ENCODE data around the gene CCL22. TPM values are rescaled to one million over a fixed set of nuclear protein-coding genes. Genes with fewer than 3 reads are reported as not detected.
"Not testable (repeated sequence)": the region's sequence is repeated elsewhere in the genome, so short reads cannot be mapped to it uniquely, and the experiment has no call there.

Gene CCL22
- total RNA-seq, 2 experiments from 2014 or later: 0.72 to 0.91 TPM

DNA sequence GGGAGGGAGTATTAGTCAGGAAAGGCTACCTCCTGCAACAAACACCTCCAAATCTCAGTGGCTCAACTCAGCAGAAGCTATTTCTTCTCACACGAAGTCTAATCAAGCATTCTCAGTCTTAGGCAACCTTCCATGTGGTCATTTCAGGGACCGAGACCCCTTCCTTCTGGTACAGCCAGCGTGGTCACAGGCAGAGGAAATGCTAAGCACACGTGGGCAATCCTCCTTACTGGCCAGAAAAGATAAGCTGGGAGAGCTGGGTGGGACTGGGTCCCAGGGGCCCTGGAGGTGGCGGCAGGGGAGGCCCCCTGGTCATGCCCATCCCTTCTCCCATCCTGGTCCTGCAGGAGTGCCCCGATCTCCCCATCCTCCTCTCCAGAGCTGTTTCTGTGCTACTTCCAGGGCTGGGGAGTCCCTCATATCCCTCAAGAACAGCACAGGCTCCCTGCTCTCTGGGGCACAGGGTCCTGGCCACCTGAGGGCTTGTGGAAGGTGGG is 8.0 kb downstream of the CCL22 start:
- Mint-ChIP-seq H3K36me3 (ENCODE audit: low read depth) (no peaks in the 10 kb centered on the region), H3K27me3 (peaks cover 6% of the 10 kb centered on the region), H3K4me1 (no peaks in the 10 kb centered on the region), H3K4me3 (no peak overlapping the region), H3K27ac (no peak overlapping the region), H3K9me3 (ENCODE audit: low read depth) (no peaks in the 10 kb centered on the region)
- intact Hi-C loops (cut with DNase I, micrococcal nuclease): no loop called here
- DNase-seq (no peak), ATAC-seq (no peak)
- ChIA-PET POLR2A (no interaction called here), CTCF (no interaction called here)

DNA sequence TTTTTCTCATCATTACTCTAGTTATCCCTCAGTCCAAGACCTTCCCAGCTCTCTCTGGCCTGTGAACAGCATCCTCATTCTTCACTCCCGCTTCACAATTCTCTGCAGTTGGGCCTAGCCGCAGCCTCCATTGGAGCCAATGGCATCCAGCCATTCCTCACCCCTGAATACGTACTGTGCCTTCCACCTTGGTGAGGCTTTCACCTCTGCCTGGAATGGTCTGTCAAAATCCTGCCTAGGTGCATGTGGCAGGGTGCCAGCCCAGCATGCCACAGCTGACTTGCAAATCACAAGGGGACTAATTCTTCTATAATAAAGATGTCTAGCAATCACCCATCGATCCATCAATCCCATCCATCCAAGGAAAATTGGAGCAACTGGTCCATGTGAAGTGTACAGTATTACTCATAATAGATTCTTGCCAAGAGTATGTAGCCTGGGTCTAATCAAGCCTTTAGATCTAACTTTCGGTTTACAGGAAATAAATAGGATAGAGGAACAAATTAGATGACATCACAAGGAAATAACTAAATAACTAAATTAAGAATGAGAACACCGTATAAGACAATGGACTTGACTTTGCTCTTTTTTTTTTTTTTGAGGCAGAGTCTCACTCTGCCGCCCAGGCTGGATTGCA is 8.7 kb downstream of the CCL22 start:
- Mint-ChIP-seq H3K36me3 (ENCODE audit: low read depth) (no peaks in the 10 kb centered on the region), H3K9me3 (ENCODE audit: low read depth) (no peaks in the 10 kb centered on the region), H3K4me1 (no peaks in the 10 kb centered on the region), H3K27ac (no peak overlapping the region), H3K4me3 (no peak overlapping the region), H3K27me3 (peaks cover 6% of the 10 kb centered on the region)
- no peak for ATAC-seq
- ChIA-PET CTCF (no interaction called here), POLR2A (no interaction called here)
- intact Hi-C loops (cut with DNase I, micrococcal nuclease): no loop called here
- no peak for DNase-seq

GRCh38 chr16:57371494-57372371 is 13.2 kb downstream of the CCL22 start:
- Mint-ChIP-seq H3K9me3 (ENCODE audit: low read depth) (no peaks in the 10 kb centered on the region), H3K4me1 (peaks cover 3% of the 10 kb centered on the region)
- no peak for ATAC-seq

DNA sequence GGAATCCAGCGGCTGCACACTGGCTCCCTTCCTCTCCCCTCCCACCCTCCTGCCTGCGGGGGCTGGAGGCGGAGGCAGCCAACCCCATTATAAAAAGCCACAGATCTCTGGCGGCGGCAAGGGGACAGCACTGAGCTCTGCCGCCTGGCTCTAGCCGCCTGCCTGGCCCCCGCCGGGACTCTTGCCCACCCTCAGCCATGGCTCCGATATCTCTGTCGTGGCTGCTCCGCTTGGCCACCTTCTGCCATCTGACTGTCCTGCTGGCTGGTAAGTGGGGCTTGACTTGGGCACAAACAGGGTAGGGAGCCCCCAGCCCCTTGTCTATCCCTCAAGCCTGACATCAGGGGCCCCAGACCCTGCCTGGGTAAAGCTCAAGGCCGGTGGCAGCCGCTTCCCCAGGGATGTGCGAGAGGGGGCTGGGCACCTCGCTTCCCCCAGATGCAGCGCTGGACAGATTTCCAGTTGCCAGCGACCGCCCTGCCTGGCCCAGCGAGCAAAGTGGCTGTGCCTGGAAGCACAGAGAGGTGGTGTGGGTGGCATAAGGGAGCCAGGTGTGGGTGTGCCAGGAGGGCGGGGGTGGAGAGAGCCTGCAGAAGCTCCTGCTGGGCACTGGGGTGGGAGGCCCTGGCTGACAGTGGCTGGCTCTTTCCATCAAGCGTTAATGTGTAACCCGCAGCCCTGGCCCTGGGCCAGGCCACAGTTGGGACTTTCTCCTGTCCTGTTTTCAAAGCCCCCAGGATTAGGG is 14.0 kb downstream of the CCL22 start, which contains the start of gene CX3CL1:
Gene CX3CL1, plus strand, starts transcription at position 119 of the 745 bp plus-strand sequence. Its CDS starts 79 bp downstream, at position 198.
- ATAC-seq (no peak), DNase-seq (no peak)
- intact Hi-C loops (cut with DNase I, micrococcal nuclease): no loop called here
- Mint-ChIP-seq H3K36me3 (ENCODE audit: low read depth) (no peaks in the 10 kb centered on the region), H3K27ac (no peak within 1 kb of the TSS), H3K27me3 (peaks cover 4% of the 10 kb centered on the region), H3K9me3 (ENCODE audit: low read depth) (no peaks in the 10 kb centered on the region), H3K4me1 (peaks cover 11% of the 10 kb centered on the region), H3K4me3 (no peak within 1 kb of the TSS)
- CTCF ChIA-PET: no interaction called here
- POLR2A ChIA-PET: no interaction called here

More at GRCh38 chr16:57371494-57372371, 13.2 kb downstream of the CCL22 start:
- Mint-ChIP-seq H3K27ac (no peak overlapping the region), H3K36me3 (ENCODE audit: low read depth) (no peaks in the 10 kb centered on the region), H3K27me3 (peaks cover 8% of the 10 kb centered on the region), H3K4me3 (no peak overlapping the region)
- intact Hi-C loops (cut with DNase I, micrococcal nuclease): no loop called here
- POLR2A ChIA-PET: no interaction called here
- no peak for DNase-seq
- CTCF ChIA-PET: no interaction called here

GRCh38 chr16:57373117-57373947 is 14.7 kb downstream of the CCL22 start:
- DNase-seq (no peak), ATAC-seq (no peak)
- Mint-ChIP-seq H3K9me3 (ENCODE audit: low read depth) (no peaks in the 10 kb centered on the region), H3K27ac (no peak overlapping the region), H3K4me3 (no peak overlapping the region), H3K4me1 (peaks cover 16% of the 10 kb centered on the region), H3K36me3 (ENCODE audit: low read depth) (no peaks in the 10 kb centered on the region), H3K27me3 (peaks cover 2% of the 10 kb centered on the region)
- ChIA-PET POLR2A (no interaction called here), CTCF (no interaction called here)
- intact Hi-C loops (cut with DNase I, micrococcal nuclease): no loop called here

DNA sequence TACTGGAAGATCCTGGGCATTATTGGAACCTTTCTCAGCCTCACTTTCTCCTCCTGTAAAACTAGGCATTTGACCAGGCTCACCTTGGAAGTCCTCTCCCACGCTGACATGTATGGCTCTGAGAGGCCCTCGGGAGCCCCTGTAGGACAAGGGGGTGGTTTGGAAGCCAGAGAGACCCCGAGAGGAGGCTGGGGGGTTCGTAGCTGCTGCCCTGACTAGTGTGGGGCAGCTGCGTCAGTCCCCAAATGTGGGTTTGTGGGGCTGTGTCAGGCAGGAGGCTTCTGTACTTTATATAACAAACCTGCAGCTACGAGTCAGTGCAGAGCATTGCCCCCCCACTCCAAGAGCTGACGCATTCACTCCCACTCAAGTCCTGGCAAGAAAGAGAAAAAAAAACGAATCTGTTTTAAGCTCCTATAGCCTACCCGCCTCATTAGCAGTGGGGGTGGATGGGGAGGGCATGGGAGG is 15.5 kb downstream of the CCL22 start:
- no peak overlapping the region for H3K4me3 Mint-ChIP-seq
- DNase-seq (peak; percentile 35), ATAC-seq (no peak)
- no peaks in the 10 kb centered on the region for H3K9me3 Mint-ChIP-seq (ENCODE audit: low read depth)
- H3K27ac Mint-ChIP-seq: no peak overlapping the region
- ChIA-PET POLR2A (no interaction called here), CTCF (no interaction called here)
- no peaks in the 10 kb centered on the region for H3K36me3 Mint-ChIP-seq (ENCODE audit: low read depth)
- peaks cover 2% of the 10 kb centered on the region for H3K27me3 Mint-ChIP-seq
- H3K4me1 Mint-ChIP-seq: peaks cover 16% of the 10 kb centered on the region
- intact Hi-C loops (cut with DNase I, micrococcal nuclease): no loop called here

- H3K9me3 Mint-ChIP-seq (ENCODE audit: low read depth); ATAC-seq; H3K27ac Mint-ChIP-seq; CTCF ChIA-PET; intact Hi-C loops (cut with DNase I, micrococcal nuclease); H3K36me3 Mint-ChIP-seq (ENCODE audit: low read depth); H3K4me3 Mint-ChIP-seq; H3K27me3 Mint-ChIP-seq; DNase-seq: not testable (repeated sequence)
- POLR2A ChIA-PET: interaction anchor here (0.6 kb wide), 1 partner anchor 55 kb away, joined by 4 read pairs; no protein-coding TSS in a partner anchor
- H3K4me1 Mint-ChIP-seq: peaks cover 16% of the 10 kb centered on the region
Measured at GRCh38 chr16:57374925-57375465, 16.4 kb downstream of the CCL22 start.

GRCh38 chr16:57376313-57376818 is 17.8 kb downstream of the CCL22 start:
- CTCF ChIA-PET: no interaction called here
- Mint-ChIP-seq H3K9me3 (ENCODE audit: low read depth) (no peaks in the 10 kb centered on the region), H3K4me1 (peaks cover 16% of the 10 kb centered on the region), H3K4me3 (no peak overlapping the region), H3K27ac (no peak overlapping the region), H3K36me3 (ENCODE audit: low read depth) (no peaks in the 10 kb centered on the region), H3K27me3 (peaks cover 2% of the 10 kb centered on the region)
- intact Hi-C loops (cut with DNase I, micrococcal nuclease): loop anchor here in 1 of 2 experiments (2.0 kb wide), 1 partner anchor 40 kb away; no protein-coding TSS in a partner anchor
- ATAC-seq (no peak), DNase-seq (no peak)
- POLR2A ChIA-PET: no interaction called here

DNA sequence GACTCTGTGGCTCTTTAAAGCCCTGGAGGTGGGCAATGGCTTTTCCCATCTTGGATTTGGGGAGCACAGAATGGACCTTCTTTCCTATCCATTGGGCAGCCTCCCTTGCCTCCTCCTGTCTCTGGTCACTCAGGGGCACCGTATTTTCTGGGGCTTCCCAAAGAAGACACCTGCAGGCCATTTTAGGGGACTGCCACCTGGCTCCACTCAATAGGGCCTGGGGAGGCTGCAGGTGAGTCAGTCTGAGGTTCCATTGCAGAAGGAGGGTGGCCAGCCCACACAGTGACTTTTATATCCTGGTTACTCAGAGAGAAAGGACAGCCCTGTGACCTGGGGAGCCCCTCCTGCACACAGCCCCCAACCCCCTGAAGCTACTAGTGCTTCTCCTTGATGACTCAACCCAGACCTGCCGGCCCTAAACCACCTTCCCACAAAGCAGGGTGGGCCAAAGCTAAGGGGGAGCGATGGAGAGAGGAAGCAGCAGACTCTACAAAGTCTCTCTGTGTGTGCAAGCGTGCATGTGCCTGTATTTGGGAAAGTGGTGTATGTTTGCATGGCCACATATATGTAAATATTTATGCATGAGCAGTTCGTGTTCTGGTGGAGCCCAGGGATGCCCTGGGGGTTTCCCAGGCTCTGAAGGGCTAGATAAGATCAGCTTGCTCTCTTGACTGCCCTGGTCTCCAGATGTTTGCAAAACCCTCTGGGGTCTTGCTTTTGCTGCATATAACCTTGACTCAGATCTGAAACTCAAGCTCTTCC is 18.7 kb downstream of the CCL22 start:
- Mint-ChIP-seq H3K27me3 (peaks cover 2% of the 10 kb centered on the region), H3K4me1 (peaks cover 16% of the 10 kb centered on the region), H3K27ac (no peak overlapping the region), H3K36me3 (ENCODE audit: low read depth) (no peaks in the 10 kb centered on the region), H3K9me3 (ENCODE audit: low read depth) (no peaks in the 10 kb centered on the region), H3K4me3 (no peak overlapping the region)
- ChIA-PET CTCF (interaction anchor here (0.8 to 1.2 kb wide), 4 partner anchors 8 to 77 kb away, joined by 3 to 6 read pairs (median 3); no protein-coding TSS in a partner anchor), POLR2A (no interaction called here)
- peak; percentile 70 for DNase-seq
- intact Hi-C loops (cut with DNase I, micrococcal nuclease): loop anchor here in 1 of 2 experiments (1.0 to 2.0 kb wide), 3 partner anchors 40 to 77 kb away; no protein-coding TSS in a partner anchor
- peak; percentile 90 for ATAC-seq

- no peak overlapping the region for H3K4me3 Mint-ChIP-seq
- H3K9me3 Mint-ChIP-seq (ENCODE audit: low read depth): no peaks in the 10 kb centered on the region
- H3K36me3 Mint-ChIP-seq (ENCODE audit: low read depth): no peaks in the 10 kb centered on the region
- DNase-seq (no peak), ATAC-seq (no peak)
- intact Hi-C loops (cut with DNase I, micrococcal nuclease): no loop called here
- ChIA-PET POLR2A (no interaction called here), CTCF (no interaction called here)
- H3K4me1 Mint-ChIP-seq: peaks cover 16% of the 10 kb centered on the region
- no peak overlapping the region for H3K27ac Mint-ChIP-seq
- H3K27me3 Mint-ChIP-seq: no peaks in the 10 kb centered on the region
Measured at GRCh38 chr16:57379579-57379978, 21.0 kb downstream of the CCL22 start.

Data from activated CD4-positive, alpha-beta T cell treated with anti-CD3 and anti-CD28 coated beads for 36 hours (primary cell).